Fibroblast of skin of left biceps (primary cell): ENCODE data around the gene IQCE.
"Not testable (repeated sequence)": the region's sequence is repeated elsewhere in the genome, so short reads cannot be mapped to it uniquely, and the experiment has no call there.

Experiments used
- DNase-seq, 2 experiments: peaks; one replicate each; pipeline ENCODE4 v3.0.0-alpha.2; 2013; ENCODE audit warnings: low read depth in 2 of 2

IQCE gene

DNA sequence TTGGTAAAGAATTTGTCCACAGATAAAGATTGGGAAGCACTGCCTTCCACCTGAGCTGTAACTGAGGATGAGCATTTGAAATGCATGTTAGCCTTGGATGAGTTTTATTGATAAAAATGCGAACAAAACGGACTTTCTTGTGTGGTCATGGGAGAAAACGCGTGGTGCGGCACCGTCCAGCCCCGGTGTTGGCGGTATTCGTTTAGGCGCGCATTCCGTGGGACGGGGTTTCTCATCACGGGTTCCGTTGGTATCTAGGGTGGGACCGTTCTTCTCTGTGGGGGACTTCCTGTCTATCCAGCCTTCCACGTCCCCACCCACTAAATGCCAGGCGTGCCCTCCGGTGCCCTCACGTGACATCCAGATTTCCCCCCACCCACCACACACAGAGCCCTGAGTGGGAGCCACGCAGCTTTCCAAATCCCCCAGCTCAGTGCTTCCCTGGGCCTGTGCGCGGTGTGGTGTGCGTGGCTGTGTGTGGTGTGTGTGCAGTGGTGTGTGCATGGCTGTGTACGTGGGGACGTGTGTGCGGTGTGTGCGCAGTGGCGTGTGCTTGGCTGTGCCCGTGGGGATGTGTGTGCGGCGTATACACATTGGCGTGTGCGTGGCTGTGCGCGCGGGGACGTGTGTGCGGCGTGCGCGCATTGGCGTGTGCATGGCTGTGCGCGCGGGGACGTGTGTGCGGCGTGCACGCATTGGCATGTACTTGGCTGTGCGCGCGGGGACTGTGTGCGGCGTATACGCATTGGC lies 18.1 kb downstream of the IQCE start:
- no peak for DNase-seq

DNA sequence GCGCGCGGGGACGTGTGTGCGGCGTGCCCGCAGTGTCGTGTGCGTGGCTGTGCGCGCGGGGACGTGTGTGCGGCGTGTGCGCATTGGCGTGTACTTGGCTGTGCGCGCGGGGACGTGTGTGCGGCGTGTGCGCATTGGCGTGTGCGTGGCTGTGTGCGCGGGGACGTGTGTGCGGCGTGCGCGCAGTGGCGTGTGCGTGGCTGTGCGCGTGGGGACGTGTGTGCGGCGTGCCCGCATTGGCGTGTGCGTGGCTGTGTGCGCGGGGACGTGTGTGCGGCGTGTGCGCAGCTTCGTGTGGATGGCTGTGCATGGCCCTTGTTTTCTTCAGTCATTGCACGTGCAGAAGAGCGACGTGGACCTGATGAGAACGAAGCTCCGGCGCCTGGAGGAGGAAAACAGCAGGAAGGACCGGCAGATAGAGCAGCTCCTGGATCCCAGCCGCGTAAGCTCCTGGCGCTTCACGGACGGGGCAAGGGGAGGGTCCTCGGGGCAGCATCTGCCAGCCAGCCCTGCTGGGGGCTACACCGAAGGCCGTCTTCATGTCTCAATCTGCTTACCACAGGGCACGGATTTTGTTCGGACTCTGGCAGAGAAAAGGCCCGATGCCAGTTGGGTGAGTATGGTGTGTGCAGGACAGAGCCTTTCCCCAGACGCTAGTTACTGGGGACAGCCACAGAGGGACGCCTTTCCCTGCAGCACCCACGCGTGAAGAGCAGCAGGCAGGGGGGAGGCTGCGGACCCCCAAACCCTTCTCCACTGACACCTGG lies 19.3 kb downstream of the IQCE start:
- DNase-seq = no peak

DNA sequence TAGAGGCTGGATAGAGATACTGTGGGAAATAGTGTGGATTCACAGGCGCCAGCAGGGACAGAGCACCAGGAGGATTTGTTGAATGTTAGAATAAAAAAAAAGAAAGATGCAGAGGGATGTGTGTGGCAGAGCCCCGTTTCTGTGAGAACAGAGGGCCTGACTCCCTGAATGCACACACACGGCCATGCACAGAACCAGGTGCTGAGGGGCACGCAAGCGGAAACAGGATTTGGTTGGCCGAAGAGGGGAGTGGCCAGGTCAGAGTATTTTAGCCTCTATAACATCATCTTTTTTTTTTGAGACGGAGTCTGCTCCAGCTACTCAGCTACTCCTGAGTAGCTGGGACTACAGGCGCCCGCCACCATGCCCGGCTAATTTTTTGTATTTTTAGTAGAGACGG lies 21.9 kb downstream of the IQCE start:
- DNase-seq = no peak

DNA sequence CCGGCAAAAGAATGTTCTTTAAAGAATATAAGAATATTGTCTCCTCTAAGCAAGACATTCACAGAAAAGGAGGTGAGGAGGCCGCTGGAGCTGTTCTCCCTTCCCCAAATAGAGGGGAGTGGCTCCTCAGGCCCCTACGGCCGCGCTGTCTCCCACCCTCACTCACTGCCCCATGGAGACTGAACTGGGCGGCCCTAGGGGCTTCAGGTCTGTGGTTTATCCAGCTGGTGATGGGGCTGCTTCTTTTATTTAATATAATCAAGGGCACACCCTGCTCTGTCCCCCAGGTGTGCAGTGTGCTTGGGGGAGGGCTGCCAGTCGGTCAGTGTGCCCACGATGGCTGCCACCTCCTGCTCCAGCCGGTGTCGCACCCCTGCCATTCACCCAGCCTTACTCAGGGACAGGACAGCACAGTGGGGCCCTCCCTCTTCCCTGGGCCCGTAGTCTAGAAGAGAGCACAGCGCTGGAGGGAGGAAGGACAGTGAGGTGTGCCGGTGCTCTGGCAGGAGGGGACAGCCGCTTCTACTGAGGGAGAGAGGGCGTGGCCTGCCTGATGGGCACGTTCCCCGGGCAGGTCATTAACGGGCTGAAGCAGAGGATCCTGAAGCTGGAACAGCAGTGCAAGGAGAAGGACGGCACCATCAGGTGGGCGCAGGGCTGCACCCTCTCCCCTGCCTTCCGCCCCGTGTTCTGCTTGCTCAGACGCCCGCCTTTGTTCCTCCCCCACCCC lies 23.4 kb downstream of the IQCE start:
- DNase-seq = no peak

DNA sequence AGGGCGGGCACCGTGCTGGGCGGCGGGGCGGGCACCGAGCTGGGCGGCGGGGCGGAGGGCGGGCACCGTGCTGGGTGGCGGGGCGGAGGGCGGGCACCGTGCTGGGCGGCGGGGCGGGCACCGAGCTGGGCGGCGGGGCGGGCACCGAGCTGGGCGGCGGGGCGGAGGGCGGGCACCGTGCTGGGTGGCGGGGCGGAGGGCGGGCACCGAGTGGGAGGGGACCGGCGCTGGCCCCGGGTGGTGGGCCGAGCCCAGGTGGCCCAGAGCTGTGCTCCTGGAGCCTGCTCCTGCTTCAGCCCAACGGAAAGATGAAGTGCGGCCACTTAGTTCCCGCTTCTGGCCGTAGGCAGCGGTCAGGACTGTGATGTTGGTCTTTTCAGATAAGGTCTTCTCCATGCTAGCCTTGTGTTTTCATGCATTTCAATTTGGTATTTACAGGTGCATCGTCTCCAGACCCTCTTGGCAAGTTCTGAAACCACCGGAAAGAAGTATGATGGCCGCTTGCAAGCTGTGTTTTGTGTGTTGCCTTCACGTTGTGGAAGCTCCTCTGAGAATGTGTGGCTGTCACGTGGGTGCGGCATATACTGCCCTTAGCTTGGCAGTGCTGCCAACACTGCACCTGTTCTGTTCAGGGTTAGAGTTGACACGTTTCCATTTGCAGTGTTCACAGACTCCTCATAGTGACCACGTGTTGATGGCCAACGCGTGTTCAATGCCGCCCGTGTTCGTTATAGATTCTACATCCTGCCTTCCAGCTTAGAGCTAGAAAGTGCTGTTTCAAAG lies 25.2 kb downstream of the IQCE start:
- no peak for DNase-seq

DNA sequence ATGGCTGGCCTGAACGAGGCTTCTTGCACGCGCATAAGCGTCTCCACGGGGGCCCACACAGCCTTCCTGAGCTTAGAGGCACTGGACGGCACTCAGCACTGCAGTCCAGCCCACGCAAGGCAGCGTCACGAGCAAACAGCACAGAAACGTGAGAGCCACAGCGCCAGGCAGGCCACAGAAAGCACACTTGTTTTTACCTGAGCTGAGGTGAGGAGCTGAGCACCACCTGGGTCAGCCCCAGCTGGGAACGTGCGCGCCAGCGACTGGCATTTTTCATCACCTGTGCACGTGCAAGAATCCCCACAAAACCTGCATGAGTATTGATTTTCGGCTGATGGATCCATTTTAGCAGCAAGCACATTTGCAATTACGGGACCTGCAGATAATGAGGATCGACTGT lies 26.7 kb downstream of the IQCE start:
- no peak for DNase-seq

DNA sequence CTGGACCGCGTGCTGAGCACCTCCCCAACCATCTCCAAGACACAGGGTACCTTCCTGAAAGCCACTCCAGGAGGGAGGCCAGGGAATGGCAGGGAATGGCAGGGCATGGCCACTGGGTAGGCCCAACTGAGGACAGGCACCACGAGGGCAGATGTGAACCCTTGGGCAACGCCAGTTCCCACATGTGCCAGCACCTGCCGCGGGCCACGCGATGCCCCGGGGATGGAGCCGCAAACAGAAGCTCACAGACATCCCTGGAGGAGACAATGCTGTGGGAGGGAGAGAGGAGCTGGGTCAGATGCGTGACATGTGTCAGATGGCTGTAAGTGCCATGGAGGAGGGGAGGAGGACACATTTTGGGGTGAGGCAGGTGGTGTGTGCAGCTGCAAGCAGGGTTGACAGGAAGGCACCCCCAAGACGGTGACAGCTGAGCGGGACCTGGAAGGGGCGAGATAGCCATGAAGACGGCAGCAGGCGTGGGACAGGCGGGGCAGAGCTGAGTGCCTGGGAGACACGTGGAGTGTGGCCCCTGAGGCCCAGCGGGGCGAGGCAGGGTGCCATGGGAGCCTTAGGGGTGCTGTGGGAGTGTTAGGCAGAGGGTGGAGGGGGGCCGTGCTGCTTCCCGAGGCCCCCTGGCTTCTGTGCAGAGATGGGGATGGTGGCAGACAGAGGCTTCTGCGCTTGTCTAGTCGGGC lies 27.7 kb downstream of the IQCE start:
- DNase-seq = no peak

DNA sequence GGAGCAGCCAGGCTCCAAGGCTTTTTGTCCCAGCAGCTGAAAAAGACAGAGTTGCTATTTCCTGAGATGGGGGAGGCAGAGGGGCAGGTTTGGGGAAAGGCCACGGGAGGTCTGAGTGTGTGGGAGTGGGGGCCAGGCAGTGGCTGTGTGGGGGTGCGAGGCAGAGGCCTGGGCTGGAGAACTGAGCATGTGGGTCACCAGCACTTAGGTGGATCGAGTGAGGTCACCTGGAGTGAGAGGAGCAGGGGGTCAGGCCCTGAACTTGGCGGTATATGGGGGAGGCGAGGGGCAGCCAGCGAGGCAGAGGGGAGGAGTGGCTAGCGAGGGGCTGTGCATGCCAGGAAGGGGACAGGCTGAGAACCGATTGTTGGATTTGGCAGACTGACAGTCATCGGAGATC lies 28.4 kb downstream of the IQCE start:
- no peak for DNase-seq

DNA sequence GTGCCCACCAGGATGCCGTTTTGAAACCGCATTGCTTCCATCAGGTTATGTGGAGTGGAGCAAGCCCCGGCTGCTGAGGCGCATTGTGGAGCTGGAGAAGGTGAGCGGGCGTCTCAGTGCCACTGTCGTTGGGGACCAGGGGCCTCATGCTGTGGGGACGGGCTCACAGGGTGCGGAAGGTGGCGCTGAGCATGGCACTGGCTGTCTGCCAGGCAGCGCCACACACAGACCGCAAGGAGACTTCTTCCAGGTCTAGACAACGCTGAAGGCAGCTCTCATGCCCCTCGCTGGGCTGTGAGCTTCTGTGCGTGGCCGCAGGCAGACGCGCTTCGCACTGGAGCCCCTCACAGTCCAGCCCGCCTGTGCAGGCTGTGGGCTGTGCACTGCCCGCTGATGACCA lies 29.0 kb downstream of the IQCE start:
- no peak for DNase-seq

DNA sequence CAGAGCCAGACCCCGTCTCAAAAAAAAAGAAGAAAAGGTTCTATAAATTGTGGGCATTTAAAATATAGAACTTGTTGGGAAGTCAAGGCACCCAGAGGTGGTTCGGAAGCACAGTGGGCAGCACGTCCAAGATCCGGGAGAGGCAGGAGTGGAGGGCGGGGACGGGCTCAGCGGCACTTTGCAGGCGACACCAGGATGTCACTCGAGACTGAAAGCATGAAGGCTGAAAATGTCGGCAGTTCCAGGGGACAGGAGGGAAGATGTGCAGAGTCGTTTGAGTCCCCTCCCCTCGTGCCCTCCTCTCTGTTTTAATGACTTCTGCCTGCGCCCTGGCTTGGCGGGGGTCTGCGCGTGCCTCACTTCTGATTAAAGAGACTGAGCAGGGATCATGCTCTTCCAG lies 30.6 kb downstream of the IQCE start:
- no peak for DNase-seq

DNA sequence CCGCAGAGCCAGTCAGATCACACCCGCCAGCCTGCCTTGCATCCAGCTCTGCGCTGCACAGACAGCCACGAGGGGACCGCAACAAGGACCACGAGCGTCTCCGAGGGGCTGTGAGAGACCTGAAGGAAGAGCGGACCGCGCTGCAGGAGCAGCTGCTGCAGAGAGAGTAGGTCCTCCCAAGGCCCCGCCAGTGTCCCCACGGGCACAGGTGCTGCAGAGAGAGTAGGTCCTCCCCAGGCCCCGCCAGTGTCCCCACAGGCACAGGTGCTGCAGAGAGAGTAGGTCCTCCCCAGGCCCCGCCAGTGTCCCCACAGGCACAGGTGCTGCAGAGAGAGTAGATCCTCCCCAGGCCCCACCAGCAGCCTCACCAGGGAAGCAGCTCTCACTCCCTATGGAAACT lies 31.2 kb downstream of the IQCE start:
- DNase-seq = not testable (repeated sequence)

DNA sequence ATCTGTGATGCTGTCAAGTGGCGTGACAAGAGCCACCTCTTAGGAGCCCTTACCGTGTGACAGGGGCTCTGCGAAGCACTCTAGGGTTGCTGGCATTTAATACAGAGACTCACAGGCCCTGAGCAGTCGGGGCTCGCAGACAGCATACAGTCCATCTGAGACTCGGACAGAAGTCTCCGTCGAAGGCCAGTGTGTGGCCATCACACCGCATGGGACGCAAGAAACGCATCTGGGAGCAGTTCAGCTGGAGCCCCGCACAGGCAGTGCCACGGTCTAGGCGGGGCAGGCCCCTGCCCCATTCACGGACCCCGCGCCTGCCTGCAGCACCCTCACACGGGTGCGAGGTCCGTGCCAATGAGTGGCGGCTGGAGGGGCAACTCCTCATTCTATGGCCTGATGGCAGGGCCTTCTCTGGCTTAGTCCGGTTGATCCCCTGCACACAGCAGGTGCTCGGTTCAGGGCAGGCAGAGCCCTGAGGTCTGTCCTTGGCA lies 33.6 kb downstream of the IQCE start:
- DNase-seq = no peak

DNA sequence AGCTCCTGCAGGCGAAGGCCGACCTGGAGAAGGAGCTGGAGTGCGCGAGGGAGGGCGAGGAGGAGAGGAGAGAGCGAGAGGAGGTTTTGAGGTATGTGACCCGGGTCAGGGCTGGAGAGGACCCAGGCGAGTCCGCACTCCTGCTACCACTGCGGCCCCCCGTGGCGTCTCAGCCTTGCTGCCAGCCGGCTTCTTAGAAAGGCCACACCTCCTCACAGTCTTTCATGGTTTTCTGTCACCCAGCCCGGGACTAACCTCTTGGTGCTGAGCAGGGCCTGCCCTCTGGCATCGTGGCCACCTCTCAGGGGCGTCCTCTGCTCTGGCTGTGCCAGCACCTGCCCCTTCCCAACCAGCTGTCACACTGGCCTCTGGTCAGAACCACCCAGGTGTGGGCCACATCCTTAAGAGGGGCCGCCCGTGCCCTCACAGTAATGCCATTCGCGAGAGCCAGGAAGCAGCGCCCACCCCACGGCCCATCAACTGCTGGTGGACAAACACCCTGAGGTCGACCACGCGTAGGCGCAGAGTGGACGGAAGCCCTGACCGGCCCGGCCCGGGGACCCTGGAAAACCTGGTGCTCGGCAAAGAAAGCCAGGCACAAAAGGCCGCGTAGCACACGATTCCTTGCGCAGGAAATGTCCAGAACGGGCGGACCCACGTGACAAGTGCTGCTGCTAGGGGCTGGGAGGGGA lies 34.4 kb downstream of the IQCE start:
- DNase-seq = no peak

DNA sequence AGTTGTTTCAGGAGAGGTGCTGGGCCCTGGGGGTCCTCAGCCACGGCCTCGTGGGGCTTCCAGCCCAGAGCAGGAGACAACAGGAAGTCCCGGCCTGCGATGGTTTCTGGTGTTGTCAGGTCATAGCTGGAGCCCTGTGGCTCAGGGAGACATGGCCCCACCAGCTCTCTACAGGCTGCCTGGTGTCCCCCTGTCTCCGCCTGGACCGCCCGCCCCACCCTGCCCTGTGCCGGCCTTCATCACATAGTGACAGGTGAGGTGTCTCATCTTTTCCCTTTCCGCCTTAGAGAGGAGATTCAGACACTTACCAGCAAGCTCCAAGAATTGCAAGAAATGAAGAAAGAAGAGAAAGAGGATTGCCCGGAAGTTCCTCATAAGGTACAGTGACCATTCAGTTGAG lies 35.8 kb downstream of the IQCE start:
- no peak for DNase-seq

DNA sequence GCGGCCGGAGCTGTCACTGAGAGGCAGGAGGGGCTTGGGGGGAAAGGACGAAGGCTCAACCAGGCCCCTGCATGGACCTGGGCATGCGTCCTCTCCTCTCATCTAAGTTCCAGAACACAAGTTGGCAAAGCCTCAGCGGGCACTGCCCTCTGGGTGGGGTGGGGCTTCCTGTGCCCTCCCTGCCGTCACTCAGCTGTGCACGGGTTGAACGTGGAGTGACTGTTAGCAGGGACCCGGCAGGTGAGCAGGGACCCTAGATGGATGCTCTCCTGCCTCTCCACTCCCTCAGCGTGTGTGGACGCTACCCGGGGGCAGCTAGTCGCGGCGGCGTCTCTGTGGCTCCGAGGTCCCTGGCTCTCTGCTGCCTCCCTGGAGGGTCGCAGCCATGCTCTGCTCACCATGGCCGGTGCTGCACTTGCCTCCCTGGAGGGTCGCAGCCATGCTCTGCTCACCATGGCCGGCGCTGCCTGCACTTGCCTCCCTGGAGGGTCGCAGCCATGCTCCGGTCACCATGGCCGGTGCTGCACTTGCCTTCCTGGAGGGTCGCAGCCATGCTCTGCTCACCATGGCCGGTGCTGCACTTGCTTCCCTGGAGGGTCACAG lies 36.6 kb downstream of the IQCE start:
- no peak for DNase-seq

DNA sequence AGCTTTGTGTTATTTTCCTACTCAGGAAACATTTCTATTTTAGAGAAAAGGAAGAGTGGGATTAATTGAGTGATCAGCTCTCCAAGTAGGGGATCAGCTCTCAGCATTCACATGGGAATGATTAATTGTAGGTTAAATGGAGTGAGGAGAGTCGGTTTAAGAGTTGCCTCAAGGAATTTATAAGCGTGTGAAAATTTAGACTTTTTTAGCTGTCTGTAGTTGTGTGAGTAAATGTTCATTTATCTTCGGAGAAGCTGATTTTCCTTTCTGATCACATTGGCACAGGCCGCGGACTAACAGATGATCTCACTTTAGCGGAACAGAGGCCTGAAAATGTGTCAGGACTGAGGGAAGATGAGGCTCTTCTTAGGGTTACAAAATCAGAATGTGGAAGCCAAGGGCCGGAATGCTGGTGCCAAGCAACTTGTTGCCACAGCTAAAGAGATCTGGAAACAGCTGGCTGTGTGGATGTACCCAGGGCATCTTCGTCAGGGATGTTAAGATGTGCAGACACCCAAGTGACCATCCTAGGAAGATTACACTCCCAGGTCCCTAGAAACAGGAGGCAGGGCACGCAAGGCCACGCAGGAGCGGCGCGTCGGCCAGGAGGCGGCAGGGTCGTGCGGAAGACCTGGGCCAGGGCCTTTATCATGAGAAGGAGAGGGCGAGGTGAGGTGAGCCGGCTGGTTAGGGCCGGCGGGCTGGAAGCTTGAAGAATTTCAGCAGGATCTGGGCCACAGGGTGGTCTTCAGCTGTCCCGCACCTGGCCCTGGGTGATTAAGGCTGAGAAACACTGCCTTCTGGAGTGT lies 37.9 kb downstream of the IQCE start:
- DNase-seq = no peak

DNA sequence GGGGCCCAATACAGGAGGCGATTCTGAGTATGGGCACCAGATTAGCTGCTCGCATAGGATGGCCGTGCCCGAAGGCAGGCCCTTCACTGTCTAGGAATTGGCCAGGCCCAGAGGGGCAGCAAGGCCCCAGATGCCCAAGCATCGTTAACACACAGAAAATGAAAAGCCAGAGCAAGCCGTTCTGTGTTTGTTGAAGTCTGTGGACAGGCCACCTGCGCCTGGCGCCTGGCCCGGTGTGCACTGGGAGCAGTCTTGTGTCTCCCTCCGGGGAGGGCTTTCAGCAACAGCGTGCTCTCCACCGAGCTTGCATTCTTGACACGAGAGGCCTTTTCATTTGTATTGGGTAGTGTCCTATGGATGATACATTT lies 38.5 kb downstream of the IQCE start:
- DNase-seq = no peak

DNA sequence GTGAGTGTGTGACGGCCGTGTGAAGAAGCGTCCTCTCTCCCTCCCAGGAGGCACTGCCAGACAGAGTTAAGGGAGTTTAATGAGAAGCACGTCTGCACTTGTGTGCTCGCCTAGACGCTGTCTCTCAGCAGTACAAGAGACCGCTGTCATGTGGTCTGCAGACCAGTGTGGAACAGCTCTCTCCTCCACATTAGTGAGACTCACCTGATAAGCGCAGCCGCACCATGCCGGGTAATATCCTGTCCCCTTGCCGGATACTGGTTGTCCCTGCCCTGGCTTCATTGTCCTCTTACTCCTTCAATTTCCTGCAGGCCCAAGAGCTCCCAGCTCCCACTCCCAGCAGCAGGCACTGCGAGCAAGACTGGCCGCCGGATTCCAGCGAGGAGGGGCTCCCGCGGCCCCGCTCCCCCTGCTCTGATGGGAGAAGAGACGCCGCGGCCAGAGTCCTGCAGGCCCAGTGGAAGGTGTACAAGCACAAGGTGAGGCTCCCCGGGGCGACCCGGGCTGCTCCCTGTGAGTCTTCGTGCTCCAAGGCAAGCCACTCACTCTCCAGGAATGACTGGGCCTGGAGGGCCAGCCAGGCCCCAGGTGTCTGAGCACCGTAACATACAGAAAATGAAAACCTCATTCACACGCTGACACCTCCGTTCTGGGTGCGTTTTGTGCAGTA lies 39.5 kb downstream of the IQCE start:
- DNase-seq = no peak

DNA sequence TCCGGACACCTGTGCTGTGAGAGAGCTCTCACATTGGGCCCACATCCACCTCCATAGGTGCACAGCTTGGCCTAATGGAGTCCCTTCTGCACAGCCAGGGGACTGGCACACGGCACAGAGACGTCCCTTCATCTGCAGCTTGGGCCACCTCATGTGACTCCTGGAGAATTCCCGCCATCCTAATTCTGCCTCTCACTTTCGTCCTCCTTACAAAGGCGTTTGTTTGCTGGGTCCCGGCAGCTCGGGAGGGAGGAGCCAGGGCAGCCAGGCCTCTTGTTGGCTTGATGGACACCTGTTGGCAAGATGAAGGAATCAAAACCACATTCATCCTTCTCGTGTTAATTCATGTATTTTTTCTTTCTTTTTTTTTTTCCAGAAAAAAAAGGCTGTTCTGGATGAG lies 42.3 kb downstream of the IQCE start:
- no peak for DNase-seq
